Measurements from ENCODE around the gene SIPA1L3. TPM values are rescaled to one million over a fixed set of nuclear protein-coding genes. Genes with fewer than 3 reads are reported as not detected.
A peak's percentile ranks its signal among the peaks of the same experiment; 100 is the strongest.
"Not testable (repeated sequence)": the region's sequence is repeated elsewhere in the genome, so short reads cannot be mapped to it uniquely, and the experiment has no call there.

SIPA1L3 gene
- total RNA-seq, 3 donors from 2014 or later: 9.6 to 29.8 (median 28.5) TPM

GRCh38 chr19:38062959-38063761 is 156.2 kb downstream of the SIPA1L3 start:
- no peak for TF ChIP-seq POLR2A (IDR thresholded peaks at IDR 0.05)
- no peaks in the 10 kb centered on the region for H3K27me3 ChIP-seq
- intact Hi-C loops (cut with DNase I; ENCODE audit: low total_unique reads): no loop called here
- no peaks in the 10 kb centered on the region for H3K9me3 ChIP-seq
- H3K4me3 ChIP-seq: no peak overlapping the region
- H3K27ac ChIP-seq: peak overlapping the region; percentile 6 to 65
- H3K36me3 ChIP-seq: no peaks in the 10 kb centered on the region
- H3K4me1 ChIP-seq: no peaks in the 10 kb centered on the region
- DNase-seq (ENCODE audit: low spot score in 2 of 2): no peak

GRCh38 chr19:38063928-38064327 is 156.9 kb downstream of the SIPA1L3 start:
- Histone ChIP-seq H3K36me3 (no peaks in the 10 kb centered on the region), H3K4me3 (no peak overlapping the region), H3K27me3 (no peaks in the 10 kb centered on the region), H3K27ac (peak overlapping the region; percentile 6 to 65), H3K9me3 (no peaks in the 10 kb centered on the region), H3K4me1 (no peaks in the 10 kb centered on the region)
- TF ChIP-seq POLR2A (IDR thresholded peaks at IDR 0.05) (no peak), POLR2AphosphoS5 (IDR thresholded peaks at IDR 0.05) (no peak), CTCF (IDR thresholded peaks at IDR 0.05) (no peak)
- intact Hi-C loops (cut with DNase I; ENCODE audit: low total_unique reads): no loop called here
- no peak for DNase-seq (ENCODE audit: low spot score in 2 of 2)

GRCh38 chr19:38064661-38065425 is 157.8 kb downstream of the SIPA1L3 start:
- no peaks in the 10 kb centered on the region for H3K36me3 ChIP-seq
- H3K27ac ChIP-seq: no peak overlapping the region
- TF ChIP-seq CTCF (IDR thresholded peaks at IDR 0.05) (no peak), POLR2AphosphoS5 (IDR thresholded peaks at IDR 0.05) (no peak), POLR2A (IDR thresholded peaks at IDR 0.05) (no peak)
- DNase-seq (ENCODE audit: low spot score in 2 of 2): no peak
- H3K27me3 ChIP-seq: no peaks in the 10 kb centered on the region
- H3K4me3 ChIP-seq: no peak overlapping the region
- intact Hi-C loops (cut with DNase I; ENCODE audit: low total_unique reads): no loop called here
- no peaks in the 10 kb centered on the region for H3K9me3 ChIP-seq
- H3K4me1 ChIP-seq: no peaks in the 10 kb centered on the region

- H3K9me3 ChIP-seq; H3K27me3 ChIP-seq; H3K4me3 ChIP-seq; DNase-seq (ENCODE audit: low spot score in 2 of 2); H3K27ac ChIP-seq; H3K36me3 ChIP-seq; H3K4me1 ChIP-seq; intact Hi-C loops (cut with DNase I; ENCODE audit: low total_unique reads): not testable (repeated sequence)
Observed at GRCh38 chr19:38065775-38066174, 158.8 kb downstream of the SIPA1L3 start.

- H3K27me3 ChIP-seq: no peaks in the 10 kb centered on the region
- no peak overlapping the region for H3K27ac ChIP-seq
- intact Hi-C loops (cut with DNase I; ENCODE audit: low total_unique reads): no loop called here
- TF ChIP-seq POLR2AphosphoS5 (IDR thresholded peaks at IDR 0.05) (no peak), CTCF (IDR thresholded peaks at IDR 0.05) (no peak)
- no peaks in the 10 kb centered on the region for H3K4me1 ChIP-seq
- no peaks in the 10 kb centered on the region for H3K9me3 ChIP-seq
- H3K4me3 ChIP-seq: no peak overlapping the region
- no peaks in the 10 kb centered on the region for H3K36me3 ChIP-seq
- DNase-seq (ENCODE audit: low spot score in 2 of 2): no peak
Observed at GRCh38 chr19:38068826-38069225, 161.8 kb downstream of the SIPA1L3 start.

- intact Hi-C loops (cut with DNase I; ENCODE audit: low total_unique reads): no loop called here
- no peak overlapping the region for H3K4me3 ChIP-seq
- no peaks in the 10 kb centered on the region for H3K4me1 ChIP-seq
- no peaks in the 10 kb centered on the region for H3K27me3 ChIP-seq
- TF ChIP-seq POLR2A (IDR thresholded peaks at IDR 0.05) (no peak), CTCF (IDR thresholded peaks at IDR 0.05) (no peak), POLR2AphosphoS5 (IDR thresholded peaks at IDR 0.05) (no peak)
- DNase-seq (ENCODE audit: low spot score in 2 of 2): no peak
- no peaks in the 10 kb centered on the region for H3K9me3 ChIP-seq
- peak overlapping the region in 1 of 2 donors; percentile 32 for H3K27ac ChIP-seq
- no peaks in the 10 kb centered on the region for H3K36me3 ChIP-seq
Observed at GRCh38 chr19:38070573-38070972, 163.6 kb downstream of the SIPA1L3 start.

GRCh38 chr19:38071054-38071453 is 164.0 kb downstream of the SIPA1L3 start:
- not testable (repeated sequence) for H3K4me1 ChIP-seq

More at GRCh38 chr19:38071054-38071453, 164.0 kb downstream of the SIPA1L3 start:
- DNase-seq (ENCODE audit: low spot score in 2 of 2); H3K27me3 ChIP-seq; H3K9me3 ChIP-seq; intact Hi-C loops (cut with DNase I; ENCODE audit: low total_unique reads); H3K4me3 ChIP-seq; H3K36me3 ChIP-seq: not testable (repeated sequence)
- H3K27ac ChIP-seq: peak overlapping the region in 1 of 2 donors; percentile 32

Data from breast epithelium (tissue), 4 donors.